HepG2 (cell line): ENCODE data around the gene RANBP3L. TPM values are rescaled to one million over a fixed set of nuclear protein-coding genes. Genes with fewer than 3 reads are reported as not detected.
A peak's percentile ranks its signal among the peaks of the same experiment; 100 is the strongest.

Source experiments
- BRCA1 ChIP-seq: sonication (generic); formaldehyde crosslinking; IDR thresholded peaks from 2 replicates; pipeline ENCODE4 v1.4.0; 2020; ENCODE audit warnings: missing genetic modification reagents
- CEBPZ ChIP-seq: IDR thresholded peaks from 2 replicates; pipeline ENCODE4 v1.6.1; 2012; ENCODE audit warnings: low read length, improper control_type of control experiment
- CENPBD1 ChIP-seq: sonication (generic); formaldehyde crosslinking; IDR thresholded peaks from 2 replicates; pipeline ENCODE4 v1.8.0; 2022; ENCODE audit warnings: missing genetic modification reagents, low read depth, mild to moderate bottlenecking, borderline replicate concordance
- CHCHD3 ChIP-seq: sonication (generic); formaldehyde crosslinking; IDR thresholded peaks from 2 replicates; pipeline ENCODE4 v1.8.0; 2022; ENCODE audit warnings: mild to moderate bottlenecking, missing genetic modification reagents, moderate library complexity
- EEA1 ChIP-seq: sonication (generic); formaldehyde crosslinking; IDR thresholded peaks from 2 replicates; pipeline ENCODE4 v1.5.1; 2020; ENCODE audit warnings: mild to moderate bottlenecking, missing genetic modification reagents, borderline replicate concordance
- MBNL3 ChIP-seq: fragments of 250-450 bp; sonication (Bioruptor Pico); conservative IDR thresholded peaks from 2 replicates; pipeline ENCODE4 v1.8.0; 2022; ENCODE audit warnings: mild to moderate bottlenecking, inconsistent platforms
- MTF2 ChIP-seq: sonication (generic); formaldehyde crosslinking; IDR thresholded peaks from 2 replicates; pipeline ENCODE4 v1.5.0; 2020; ENCODE audit warnings: missing genetic modification reagents, borderline replicate concordance
- RXRB ChIP-seq: IDR thresholded peaks from 2 replicates; pipeline ENCODE4 v1.6.1; 2016; ENCODE audit warnings: borderline replicate concordance, missing genetic modification reagents, missing compliant biosample characterization
- SAP130 ChIP-seq: IDR thresholded peaks from 2 replicates; pipeline ENCODE4 v1.6.1; 2016; ENCODE audit warnings: low read depth
- SSRP1 ChIP-seq: IDR thresholded peaks from 2 replicates; pipeline ENCODE4 v1.6.1; 2016; ENCODE audit warnings: control low read depth
- USF2 ChIP-seq, 2 experiments: sonication (generic) in 1 of 2; formaldehyde crosslinking in 1 of 2; IDR thresholded peaks; 2 replicates each; pipeline versions ENCODE4 v1.5.1 to v1.6.1; 2011 to 2020; ENCODE audit warnings: borderline replicate concordance in 1 of 2, low read depth in 1 of 2, low read length in 1 of 2, mild to moderate bottlenecking in 1 of 2, missing genetic modification reagents in 1 of 2, moderate library complexity in 1 of 2
- XRCC5 ChIP-seq: fragments of 200-400 bp; formaldehyde crosslinking; optimal IDR thresholded peaks from 2 replicates; pipeline ENCODE3; 2017; ENCODE audit warnings: mild to moderate bottlenecking, low read length
- ZBTB20 ChIP-seq: sonication (generic); formaldehyde crosslinking; IDR thresholded peaks from 2 replicates; pipeline ENCODE4 v1.8.1; 2023; ENCODE audit warnings: missing genetic modification reagents, low read depth, mild to moderate bottlenecking, borderline replicate concordance
- ZFY ChIP-seq: sonication (generic); formaldehyde crosslinking; IDR thresholded peaks from 2 replicates; pipeline ENCODE4 v1.4.0; 2020; ENCODE audit warnings: missing genetic modification reagents
- ZMYM3 ChIP-seq: sonication (generic); formaldehyde crosslinking; IDR thresholded peaks from 2 replicates; pipeline ENCODE4 v1.5.1; 2020; ENCODE audit warnings: mild to moderate bottlenecking, missing genetic modification reagents
- ZNF18 ChIP-seq: sonication (generic); formaldehyde crosslinking; IDR thresholded peaks from 2 replicates; pipeline ENCODE4 v1.8.0; 2022; ENCODE audit warnings: mild to moderate bottlenecking, missing genetic modification reagents; ENCODE audit not compliant: insufficient replicate concordance
- ZNF780A ChIP-seq: sonication (generic); formaldehyde crosslinking; IDR thresholded peaks from 2 replicates; pipeline ENCODE4 v1.8.0; 2022; ENCODE audit warnings: mild to moderate bottlenecking, missing genetic modification reagents, moderate library complexity
- ZSCAN20 ChIP-seq: sonication (generic); formaldehyde crosslinking; IDR thresholded peaks from 2 replicates; pipeline ENCODE4 v1.4.0; 2020; ENCODE audit warnings: missing genetic modification reagents, mild to moderate bottlenecking, borderline replicate concordance
- ZSCAN31 ChIP-seq: sonication (generic); formaldehyde crosslinking; IDR thresholded peaks from 2 replicates; pipeline ENCODE4 v1.5.0; 2020; ENCODE audit warnings: low read depth, mild to moderate bottlenecking, missing genetic modification reagents
- polyA plus RNA-seq, 8 experiments: library from polyadenylated mRNA; depleted of rRNA in 3 of 8; stranded (reverse) in 7 of 8; unstranded in 1 of 8; fragments of >200 nt; fragmentation: Illumina TruSeq in 4 of 8; extraction: Trizol in 4 of 8; gene quantifications; 2 replicates each; pipeline versions ENCODE4 v1.2.1 to v1.2.3, GENCODE V29; 2011 to 2016; ENCODE audit warnings: low read depth in 4 of 8, missing spikeins in 1 of 8, mixed read lengths in 1 of 8; ENCODE audit not compliant: insufficient read depth in 1 of 8
- total RNA-seq, 5 experiments: library from RNA; depleted of rRNA; stranded (reverse); fragments of >200 nt; fragmentation: Illumina TruSeq; extraction: Trizol; gene quantifications; 2 replicates each; pipeline ENCODE4 v1.2.3, GENCODE V29; 2016; ENCODE audit warnings: low read depth in 1 of 5

The RANBP3L gene
- total and polyA plus RNA-seq, 2 of the 13 experiments (the other 11 are each of a cell fraction or from before 2014, with no cell fraction given), result 0.09 TPM; not detected in 1

GRCh38 chr5:36239370-36240293 lies 62.1 kb downstream of the RANBP3L start (continued):
- TF ChIP-seq BRCA1 (CRISPR knock-in tag), result no peak
- TF ChIP-seq CEBPZ, result no peak
- no peak for TF ChIP-seq ZNF780A (CRISPR knock-in tag)
- no peak for TF ChIP-seq ZMYM3 (CRISPR knock-in tag)
- TF ChIP-seq ZBTB20 (CRISPR knock-in tag), result no peak
- no peak for TF ChIP-seq CENPBD1 (CRISPR knock-in tag)
- TF ChIP-seq ZSCAN20 (CRISPR knock-in tag), result 0 out of 2 replicates have a peak, but pooled peaks have one; percentile 32
- TF ChIP-seq ZSCAN31 (CRISPR knock-in tag), result no peak
- TF ChIP-seq ZFY (CRISPR knock-in tag), result peak; percentile 59
- TF ChIP-seq ZNF18 (CRISPR knock-in tag), result peak; percentile 41
- no peak for TF ChIP-seq MBNL3 (CRISPR knock-in tag)
- peak; percentile 58 for TF ChIP-seq SAP130 (CRISPR knock-in tag)
- no peak for TF ChIP-seq MTF2 (CRISPR knock-in tag)
- no peak for TF ChIP-seq USF2 (IDR thresholded peaks at IDR 0.05; ENCODE audit: low read depth, low read length)
- TF ChIP-seq USF2 (CRISPR knock-in tag; IDR thresholded peaks at IDR 0.05; ENCODE audit: borderline replicate concordance), result no peak
- no peak for TF ChIP-seq EEA1 (CRISPR knock-in tag)
- TF ChIP-seq RXRB (CRISPR knock-in tag), result peak; percentile 82
- TF ChIP-seq XRCC5, result no peak
- no peak for TF ChIP-seq CHCHD3 (CRISPR knock-in tag)
- TF ChIP-seq SSRP1 (CRISPR knock-in tag), result no peak
